K562 (cell line): Measurements from ENCODE around the gene TRIM47. TPM values are rescaled to one million over a fixed set of nuclear protein-coding genes. Genes with fewer than 3 reads are reported as not detected.

ENCODE experiments used
- ATAC-seq: fragments of 200-7000 bp; cut with Tn5 transposase; 3 replicates; pipeline ENCODE4 v1.9.1; 2020; ENCODE audit warnings: moderate library complexity
- BruUV-seq: library from RNA; stranded (reverse); fragments of 400-500 nt; replicated peaks from 2 replicates; lab custom pipeline; 2021; lab: Mats Ljungman, UMichigan
- CTCF ChIA-PET: fragments of 300-600 bp; formaldehyde crosslinking; extraction: SDS; loops from one replicate; lab custom pipeline; 2021; ENCODE audit warnings: low intra/inter-chr PET ratio; lab: Yijun Ruan, JAX
- POLR2A ChIA-PET: fragments of 300-600, 350-650 bp; sonication (Branson Sonifier 250); formaldehyde crosslinking; extraction: SDS; loops from one replicate; lab custom pipeline; 2021; ENCODE audit warnings: antibody characterized with exemption, inconsistent platforms; lab: Yijun Ruan, JAX
- DNase-seq, 4 experiments: peaks; one replicate each; pipeline versions ENCODE4 v3.0.0 to v3.0.0-alpha.2; 2011 to 2018; ENCODE audit warnings: low spot score in 3 of 4, mixed read lengths in 3 of 4; ENCODE audit errors: extremely low read depth in 1 of 4
- FAIRE-seq: peaks from 2 replicates; lab custom pipeline; 2011; peaks lifted over from hg19 to GRCh38; lab: Jason Lieb, UNC
- H2AFZ ChIP-seq: 2 replicates; pipeline ENCODE4 v1.6.0; 2011; ENCODE audit warnings: low read depth, low read length, control low read depth, inconsistent platforms
- H3K27ac ChIP-seq: fragments of 200-600 bp; 3 replicates; pipeline ENCODE4 v1.8.0; 2011; ENCODE audit warnings: low read depth, mild to moderate bottlenecking, control low read depth, inconsistent platforms, low read length, moderate library complexity, mixed read lengths; ENCODE audit errors: extremely low read depth
- H3K27me3 ChIP-seq, 2 experiments: fragments of 300-600 bp in 1 of 2; 2 replicates in 1 of 2; 3 replicates in 1 of 2; pipeline versions ENCODE4 v1.6.0 to v1.8.0; 2011; ENCODE audit warnings: inconsistent platforms in 2 of 2, low read length in 2 of 2, mild to moderate bottlenecking in 1 of 2, mixed read lengths in 1 of 2, moderate library complexity in 1 of 2; ENCODE audit not compliant: control insufficient read depth in 2 of 2, insufficient read depth in 2 of 2
- H3K36me3 ChIP-seq: fragments of 300-600 bp; 3 replicates; pipeline ENCODE4 v1.8.0; 2011; ENCODE audit warnings: mild to moderate bottlenecking, low read length, inconsistent platforms; ENCODE audit not compliant: control insufficient read depth, insufficient read depth
- H3K4me1 ChIP-seq, 2 experiments: fragments of 200-600 bp in 1 of 2; replicated peaks in 1 of 2; 2 replicates in 1 of 2; 3 replicates in 1 of 2; pipeline versions ENCODE4 v1.5.1 to v1.8.0; 2011; ENCODE audit warnings: inconsistent platforms in 2 of 2, low read length in 2 of 2, mild to moderate bottlenecking in 1 of 2, mixed read lengths in 1 of 2, moderate library complexity in 1 of 2; ENCODE audit not compliant: control insufficient read depth in 2 of 2, insufficient read depth in 2 of 2
- H3K4me2 ChIP-seq: 2 replicates; pipeline ENCODE4 v1.6.1; 2011; ENCODE audit warnings: low read length, control low read depth, inconsistent platforms, mixed read lengths; ENCODE audit not compliant: insufficient read depth
- H3K4me3 ChIP-seq: fragments of 200-600 bp; sonication (generic), shearing (Covaris generic); 2 replicates; pipeline ENCODE4 v1.5.1; 2016; ENCODE audit warnings: control low read depth, inconsistent platforms
- H3K79me2 ChIP-seq: fragments of 200-600 bp; 3 replicates; pipeline ENCODE4 v1.8.0; 2011; ENCODE audit warnings: low read length, inconsistent platforms; ENCODE audit not compliant: control insufficient read depth, insufficient read depth
- H3K9ac ChIP-seq, 2 experiments: 2 replicates each; pipeline versions ENCODE4 v1.6.0 to v1.6.1; 2011; ENCODE audit warnings: low read depth in 2 of 2, low read length in 2 of 2, control low read depth in 1 of 2, inconsistent platforms in 1 of 2, mild to moderate bottlenecking in 1 of 2, mixed read lengths in 1 of 2; ENCODE audit not compliant: insufficient read depth in 1 of 2
- H3K9me1 ChIP-seq: one replicate; pipeline ENCODE4 v1.6.0; 2011; ENCODE audit warnings: inconsistent platforms, mild to moderate bottlenecking, low read length, moderate library complexity; ENCODE audit not compliant: control insufficient read depth, insufficient read depth
- H3K9me3 ChIP-seq: replicated peaks from 2 replicates; pipeline ENCODE4 v1.5.1; 2011; ENCODE audit warnings: low read depth, low read length, inconsistent platforms; ENCODE audit not compliant: control insufficient read depth, insufficient read depth
- H4K20me1 ChIP-seq: replicated peaks from 2 replicates; pipeline ENCODE4 v1.6.1; 2011; ENCODE audit warnings: low read length, inconsistent platforms, mixed read lengths; ENCODE audit not compliant: control insufficient read depth, insufficient read depth
- FOXA1 ChIP-seq: fragments of 450-650 bp; IDR thresholded peaks from 2 replicates; pipeline ENCODE4 v1.6.1; 2016; ENCODE audit warnings: mild to moderate bottlenecking, borderline replicate concordance
- HIVEP1 ChIP-seq: fragments of 250-450 bp; sonication (Bioruptor Pico); IDR thresholded peaks from 2 replicates; pipeline ENCODE4 v1.4.0; 2020; ENCODE audit warnings: mild to moderate bottlenecking
- HMGN3 ChIP-seq: IDR thresholded peaks from 2 replicates; pipeline ENCODE4 v1.6.1; 2011; ENCODE audit warnings: borderline replicate concordance, low read depth, mild to moderate bottlenecking, mixed read lengths, low read length; ENCODE audit not compliant: insufficient read length; ENCODE audit errors: extremely low read depth
- HNRNPH1 ChIP-seq: fragments of 200-400 bp; formaldehyde crosslinking; optimal IDR thresholded peaks from 2 replicates; pipeline ENCODE3; 2017; ENCODE audit warnings: low read depth, mild to moderate bottlenecking, low read length, moderate library complexity
- POLR2A ChIP-seq: fragments of 450-650 bp; conservative IDR thresholded peaks from 2 replicates; pipeline ENCODE4 v1.6.1; 2016
- RBFOX2 ChIP-seq: fragments of 200-400 bp; formaldehyde crosslinking; IDR thresholded peaks from 2 replicates; pipeline ENCODE4 v1.6.1; 2017; ENCODE audit warnings: low read depth, mild to moderate bottlenecking, low read length, moderate library complexity
- SRSF1 ChIP-seq: fragments of 200-400 bp; formaldehyde crosslinking; IDR thresholded peaks from 2 replicates; pipeline ENCODE4 v1.6.1; 2017; ENCODE audit warnings: mild to moderate bottlenecking, low read depth, low read length, moderate library complexity
- ZBTB7A ChIP-seq: IDR thresholded peaks from 2 replicates; pipeline ENCODE4 v1.6.1; 2011; ENCODE audit warnings: low read depth, mild to moderate bottlenecking, low read length, moderate library complexity, borderline replicate concordance; ENCODE audit not compliant: control insufficient read depth
- ZNF134 ChIP-seq: fragments of 250-450 bp; sonication (Bioruptor Pico); conservative IDR thresholded peaks from 2 replicates; pipeline ENCODE4 v1.4.0; 2020
- WGBS: fragments of 100-300 bp; shearing (Covaris generic); methylation state at CpG from one replicate; pipeline ENCODE4 v1.1.6; 2016; ENCODE audit warnings: low coverage, mixed read lengths; ENCODE audit not compliant: insufficient coverage; ENCODE audit errors: missing lambda C conversion rate; 5-methylcytosine and 5-hydroxymethylcytosine counted together
- in situ Hi-C: fragments of 300-500 bp; cut with MboI; formaldehyde crosslinking; loops from 4 replicates; pipeline ENCODE4 v1.15.0; 2018; ENCODE audit warnings: inconsistent platforms, mixed read lengths
- intact Hi-C: fragments of 100-400 bp; cut with micrococcal nuclease; formaldehyde crosslinking; loops from 2 replicates; pipeline ENCODE4 v1.14.2; 2022
- polyA plus RNA-seq, 8 experiments: library from polyadenylated mRNA; depleted of rRNA in 4 of 8; stranded (reverse) in 5 of 8; unstranded in 3 of 8; fragments of >200 nt; fragmentation: Nextera tagmentation in 2 of 8; fragmentation: Illumina TruSeq in 1 of 8; extraction: Ambion mirVana in 2 of 8; extraction: Trizol in 1 of 8; gene quantifications; 2 replicates each; pipeline versions ENCODE4 v1.2.1 to v1.2.3, GENCODE V29; 2011 to 2014; ENCODE audit warnings: inconsistent platforms in 1 of 8, missing spikeins in 1 of 8
- total RNA-seq, 7 experiments: library from RNA; depleted of rRNA in 6 of 7; stranded (reverse); fragments of >200 nt in 6 of 7; fragmentation: Illumina TruSeq in 2 of 7; extraction: Trizol in 2 of 7; gene quantifications; 2 replicates each; pipeline versions ENCODE4 v1.2.1 to v1.2.3, GENCODE V29; 2011 to 2021; ENCODE audit warnings: low replicate concordance in 1 of 7
- TF ChIP-seq, protein P1 (sequence below), 2 experiments: fragments of 450-650 bp; formaldehyde crosslinking in 1 of 2; IDR thresholded peaks; 2 replicates each; pipeline versions ENCODE4 v1.4.0 to v1.6.1; 2014 to 2020; ENCODE audit warnings: mild to moderate bottlenecking in 2 of 2, borderline replicate concordance in 1 of 2, low read depth in 1 of 2
- TF ChIP-seq, protein P2 (sequence below), 2 experiments: fragments of 250-450 bp in 1 of 2; fragments of 450-650 bp in 1 of 2; sonication (Bioruptor Pico) in 1 of 2; IDR thresholded peaks; 2 replicates each; pipeline versions ENCODE4 v1.6.1 to v1.8.0; 2016 to 2021; ENCODE audit warnings: mild to moderate bottlenecking in 2 of 2, moderate library complexity in 2 of 2, missing compliant biosample characterization in 1 of 2, missing genetic modification characterization in 1 of 2

The TRIM47 gene
- total and polyA plus RNA-seq, 9 of the 15 experiments (the other 6 are each of a cell fraction or from before 2014, with no cell fraction given) = 0.56 to 6.1 (median 3.2) TPM

DNA sequence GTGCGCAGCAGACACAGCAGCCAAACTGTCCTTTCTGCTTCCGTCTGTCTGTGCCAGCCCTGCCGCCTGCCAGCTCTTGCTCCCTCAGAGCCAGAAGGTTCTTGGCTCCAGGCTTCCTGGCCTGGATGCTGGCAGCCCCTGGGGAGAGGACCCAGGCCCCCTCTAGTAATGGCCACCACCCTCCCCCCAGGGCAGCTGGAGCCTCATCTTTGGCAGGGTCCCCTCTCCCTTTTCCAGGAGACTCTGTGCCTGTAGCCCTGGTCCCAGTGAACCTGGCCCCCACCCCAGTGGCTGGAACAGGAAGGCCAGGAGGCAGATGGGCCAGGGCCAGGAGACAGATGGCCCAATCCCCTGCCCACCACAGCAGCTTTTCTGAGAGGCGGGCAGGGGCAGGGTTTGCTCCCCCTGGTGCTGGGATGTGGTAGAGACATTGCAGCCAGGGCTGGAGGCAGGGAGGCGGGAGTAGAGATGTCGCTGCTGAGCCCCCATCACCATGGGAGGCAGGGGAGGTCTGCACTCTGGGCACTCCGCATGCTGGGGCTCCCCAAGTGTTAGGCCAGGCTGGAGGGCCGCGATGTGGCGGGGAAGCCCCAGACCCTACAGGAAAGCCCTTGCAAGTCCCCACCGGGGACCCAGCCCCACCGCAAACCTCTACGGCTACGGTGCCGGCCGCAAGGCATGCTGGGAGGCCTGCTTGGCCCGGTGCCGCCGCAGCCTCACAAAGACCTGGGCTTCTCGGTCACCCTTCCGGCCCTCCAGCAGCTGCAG is 50.9 kb downstream of the TRIM47 start:
- no peak overlapping the region for H2AFZ ChIP-seq
- no peaks in the 10 kb centered on the region for H3K79me2 ChIP-seq
- ChIA-PET POLR2A (interaction anchor here (0.6 to 8.0 kb wide), 13 partner anchors 9 to 617 kb away, joined by 3 to 121 read pairs (median 3); partner anchors contain the start of gene GALK1), CTCF (interaction anchor here (1.3 kb wide), 1 partner anchor 63 kb away, joined by 3 read pairs; the partner anchor contains the start of gene GALK1)
- no peak overlapping the region for H3K4me3 ChIP-seq
- H3K27ac ChIP-seq = no peak overlapping the region
- H3K4me1 ChIP-seq = peaks cover 0 to 53% of the 10 kb centered on the region in 2 experiments; a peak in 2 of 5 replicates
- ATAC-seq (peak; percentile 62), FAIRE-seq (no peak), DNase-seq (peak in 3 of 4 experiments; percentile 58 to 65 (median 65))
- H4K20me1 ChIP-seq = 0 out of 2 replicates have a peak, but pooled peaks cover 3% of the 10 kb centered on the region
- H3K4me2 ChIP-seq = no peak overlapping the region
- H3K9me1 ChIP-seq = no peaks in the 10 kb centered on the region
- no peak overlapping the region for H3K9ac ChIP-seq
- 93% methylated on average over 14 of the region's 21 CpGs for WGBS
- BruUV-seq = TSS peak; percentile 30
- intact Hi-C loops = no loop called here
- H3K9me3 ChIP-seq = no peaks in the 10 kb centered on the region
- in situ Hi-C loops = no loop called here
- H3K36me3 ChIP-seq = peaks cover 81% of the 10 kb centered on the region; the same call in 2 of the 3 replicates
- no peaks in the 10 kb centered on the region for H3K27me3 ChIP-seq
- TF ChIP-seq HIVEP1 (CRISPR knock-in tag) (no peak), SRSF1 (0 out of 2 replicates have a peak, but pooled peaks have one; percentile 25), FOXA1 (no peak), ZNF134 (CRISPR knock-in tag) (no peak), HNRNPH1 (no peak), HMGN3 (peak; percentile 20), RBFOX2 (peak; percentile 44; the same call in 1 of the 2 replicates), ZBTB7A (peak; percentile 20; the same call in 1 of the 2 replicates), POLR2A (0 out of 2 replicates have a peak, but pooled peaks have one; percentile 1)
- TF ChIP-seq, protein P1, sequence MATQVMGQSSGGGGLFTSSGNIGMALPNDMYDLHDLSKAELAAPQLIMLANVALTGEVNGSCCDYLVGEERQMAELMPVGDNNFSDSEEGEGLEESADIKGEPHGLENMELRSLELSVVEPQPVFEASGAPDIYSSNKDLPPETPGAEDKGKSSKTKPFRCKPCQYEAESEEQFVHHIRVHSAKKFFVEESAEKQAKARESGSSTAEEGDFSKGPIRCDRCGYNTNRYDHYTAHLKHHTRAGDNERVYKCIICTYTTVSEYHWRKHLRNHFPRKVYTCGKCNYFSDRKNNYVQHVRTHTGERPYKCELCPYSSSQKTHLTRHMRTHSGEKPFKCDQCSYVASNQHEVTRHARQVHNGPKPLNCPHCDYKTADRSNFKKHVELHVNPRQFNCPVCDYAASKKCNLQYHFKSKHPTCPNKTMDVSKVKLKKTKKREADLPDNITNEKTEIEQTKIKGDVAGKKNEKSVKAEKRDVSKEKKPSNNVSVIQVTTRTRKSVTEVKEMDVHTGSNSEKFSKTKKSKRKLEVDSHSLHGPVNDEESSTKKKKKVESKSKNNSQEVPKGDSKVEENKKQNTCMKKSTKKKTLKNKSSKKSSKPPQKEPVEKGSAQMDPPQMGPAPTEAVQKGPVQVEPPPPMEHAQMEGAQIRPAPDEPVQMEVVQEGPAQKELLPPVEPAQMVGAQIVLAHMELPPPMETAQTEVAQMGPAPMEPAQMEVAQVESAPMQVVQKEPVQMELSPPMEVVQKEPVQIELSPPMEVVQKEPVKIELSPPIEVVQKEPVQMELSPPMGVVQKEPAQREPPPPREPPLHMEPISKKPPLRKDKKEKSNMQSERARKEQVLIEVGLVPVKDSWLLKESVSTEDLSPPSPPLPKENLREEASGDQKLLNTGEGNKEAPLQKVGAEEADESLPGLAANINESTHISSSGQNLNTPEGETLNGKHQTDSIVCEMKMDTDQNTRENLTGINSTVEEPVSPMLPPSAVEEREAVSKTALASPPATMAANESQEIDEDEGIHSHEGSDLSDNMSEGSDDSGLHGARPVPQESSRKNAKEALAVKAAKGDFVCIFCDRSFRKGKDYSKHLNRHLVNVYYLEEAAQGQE (IDR thresholded peaks at IDR 0.05; ENCODE audit: borderline replicate concordance) = peak; percentile 27; the same call in 1 of the 2 replicates
- TF ChIP-seq, protein P1 (CRISPR knock-in tag; IDR thresholded peaks at IDR 0.05; ENCODE audit: low read depth) = no peak
- TF ChIP-seq, protein P2, sequence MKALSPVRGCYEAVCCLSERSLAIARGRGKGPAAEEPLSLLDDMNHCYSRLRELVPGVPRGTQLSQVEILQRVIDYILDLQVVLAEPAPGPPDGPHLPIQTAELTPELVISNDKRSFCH (CRISPR knock-in tag; IDR thresholded peaks at IDR 0.05) = no peak
- TF ChIP-seq, protein P2 (tag; IDR thresholded peaks at IDR 0.05) = 0 out of 2 replicates have a peak, but pooled peaks have one; percentile 24
